ENCODE results near the gene QPCT.
"Not testable (repeated sequence)": the region's sequence is repeated elsewhere in the genome, so short reads cannot be mapped to it uniquely, and the experiment has no call there.

The QPCT gene

GRCh38 chr2:37344453-37345361, at the start of gene QPCT:
TSS of gene QPCT (plus strand) at chr2:37344630. CDS start at chr2:37344732, 102 bp downstream.
- DNase-seq: peak; percentile 68

- not testable (repeated sequence) for DNase-seq
Observed at GRCh38 chr2:37294858-37295257, 49.6 kb upstream of the QPCT start.

GRCh38 chr2:37295469-37296073, 48.9 kb upstream of the QPCT start:
- no peak for DNase-seq

- no peak for DNase-seq
Observed at GRCh38 chr2:37297632-37298031, 46.8 kb upstream of the QPCT start.

GRCh38 chr2:37300146-37300545, 44.3 kb upstream of the QPCT start:
- DNase-seq: no peak

- no peak for DNase-seq
Observed at GRCh38 chr2:37300578-37300977, 43.9 kb upstream of the QPCT start.

- DNase-seq: no peak
Observed at GRCh38 chr2:37301408-37301807, 43.0 kb upstream of the QPCT start.

- DNase-seq: no peak
Observed at GRCh38 chr2:37302701-37303252, 41.7 kb upstream of the QPCT start.

- DNase-seq: no peak
Observed at GRCh38 chr2:37306024-37306423, 38.4 kb upstream of the QPCT start.

GRCh38 chr2:37307500-37307899, 36.9 kb upstream of the QPCT start:
- no peak for DNase-seq

GRCh38 chr2:37315364-37315763, 29.1 kb upstream of the QPCT start:
- DNase-seq: no peak

- no peak for DNase-seq
Observed at GRCh38 chr2:37316181-37316580, 28.2 kb upstream of the QPCT start.

- no peak for DNase-seq
Observed at GRCh38 chr2:37317746-37318145, 26.7 kb upstream of the QPCT start.

- peak; percentile 71 for DNase-seq
Observed at GRCh38 chr2:37318401-37318800, 26.0 kb upstream of the QPCT start.

- no peak for DNase-seq
Observed at GRCh38 chr2:37319754-37320609, 24.4 kb upstream of the QPCT start.

- no peak for DNase-seq
Observed at GRCh38 chr2:37321029-37321682, 23.3 kb upstream of the QPCT start.

- DNase-seq: peak; percentile 52
Observed at GRCh38 chr2:37322368-37322767, 22.1 kb upstream of the QPCT start.

- no peak for DNase-seq
Observed at GRCh38 chr2:37323176-37323780, 21.2 kb upstream of the QPCT start.

GRCh38 chr2:37323781-37324535, 20.5 kb upstream of the QPCT start:
- DNase-seq: peak; percentile 21

GRCh38 chr2:37324536-37324785, 20.0 kb upstream of the QPCT start:
- no peak for DNase-seq

- peak; percentile 77 for DNase-seq
Observed at GRCh38 chr2:37324786-37325624, 19.4 kb upstream of the QPCT start, which contains the start of gene PRKD3. TSS of gene PRKD3 (minus strand) at chr2:37324833. CDS start at chr2:37316524, 8,309 bp downstream.
